Hepatocyte (in vitro differentiated cells): Measurements from ENCODE around the gene POMP. TPM values are rescaled to one million over a fixed set of nuclear protein-coding genes. Genes with fewer than 3 reads are reported as not detected.

Experiments
- DNase-seq: peaks from one replicate; pipeline ENCODE4 v3.0.0-alpha.2; 2016; ENCODE audit warnings: low spot score
- H2AFZ ChIP-seq: fragments of 200-600 bp; sonication (generic); 2 replicates; pipeline ENCODE4 v1.6.0; 2016; ENCODE audit warnings: antibody characterized with exemption, mild to moderate bottlenecking
- H3K27ac ChIP-seq: fragments of 200-600 bp; sonication (generic); 2 replicates; pipeline ENCODE4 v1.5.1; 2016; ENCODE audit warnings: mild to moderate bottlenecking
- H3K27me3 ChIP-seq: fragments of 200-600 bp; sonication (generic); 2 replicates; pipeline ENCODE4 v1.6.1; 2016
- H3K36me3 ChIP-seq: fragments of 200-600 bp; sonication (generic); replicated peaks from 2 replicates; pipeline ENCODE4 v1.5.1; 2016; ENCODE audit warnings: low read depth; ENCODE audit not compliant: insufficient read depth
- H3K4me1 ChIP-seq: fragments of 200-600 bp; sonication (generic); 2 replicates; pipeline ENCODE4 v1.5.1; 2016; ENCODE audit warnings: mild to moderate bottlenecking, moderate library complexity; ENCODE audit not compliant: insufficient read depth
- H3K4me2 ChIP-seq: fragments of 200-600 bp; sonication (generic); 2 replicates; pipeline ENCODE4 v1.6.0; 2016
- H3K4me3 ChIP-seq: fragments of 200-600 bp; sonication (generic); 2 replicates; pipeline ENCODE4 v1.5.1; 2016; ENCODE audit warnings: mild to moderate bottlenecking
- H3K79me2 ChIP-seq: fragments of 200-600 bp; sonication (generic); 2 replicates; pipeline ENCODE4 v1.6.0; 2017; ENCODE audit warnings: mild to moderate bottlenecking
- H3K9me2 ChIP-seq: fragments of 200-600 bp; sonication (generic); replicated peaks from 2 replicates; pipeline ENCODE4 v1.6.0; 2017; ENCODE audit warnings: mild to moderate bottlenecking; ENCODE audit not compliant: insufficient read depth
- H3K9me3 ChIP-seq: fragments of 200-600 bp; sonication (generic); 2 replicates; pipeline ENCODE4 v1.5.1; 2016; ENCODE audit warnings: low read depth, mild to moderate bottlenecking
- H4K20me1 ChIP-seq: fragments of 200-600 bp; sonication (generic); 2 replicates; pipeline ENCODE4 v1.6.0; 2016; ENCODE audit warnings: mild to moderate bottlenecking; ENCODE audit not compliant: insufficient read depth, poor library complexity, severe bottlenecking
- EZH2 ChIP-seq: fragments of 200-600 bp; sonication (generic); IDR thresholded peaks from 2 replicates; pipeline ENCODE4 v1.6.1; 2016; ENCODE audit warnings: antibody characterized with exemption, mild to moderate bottlenecking, borderline replicate concordance
- EZH2phosphoT487 ChIP-seq: fragments of 200-600 bp; sonication (generic); IDR thresholded peaks from one replicate; pipeline ENCODE4 v1.6.1; 2018; ENCODE audit warnings: antibody characterized with exemption, mild to moderate bottlenecking, low read depth, moderate library complexity; ENCODE audit not compliant: unreplicated experiment, severe bottlenecking
- WGBS: methylation state at CpG from one replicate; pipeline ENCODE4 v1.1.6; 2016; ENCODE audit warnings: low lambda C conversion rate; ENCODE audit errors: missing lambda C conversion rate; 5-methylcytosine and 5-hydroxymethylcytosine counted together
- polyA plus RNA-seq: library from polyadenylated mRNA; unstranded; fragments of >200 nt; fragmentation: Nextera tagmentation; extraction: Ambion mirVana; gene quantifications from 2 replicates; pipeline ENCODE4 v1.2.1, GENCODE V29; 2016
- total RNA-seq: library from RNA; depleted of rRNA; stranded (reverse); fragments of >200 nt; gene quantifications from 2 replicates; pipeline ENCODE4 v1.2.3, GENCODE V29; 2014
- TF ChIP-seq, protein P1 (sequence below): fragments of 200-600 bp; sonication (generic); IDR thresholded peaks from 2 replicates; pipeline ENCODE4 v1.5.1; 2016; ENCODE audit warnings: antibody characterized with exemption, mild to moderate bottlenecking; ENCODE audit not compliant: poor library complexity

POMP gene
- total and polyA plus RNA-seq, 2 experiments from 2014 or later, result 88.1 to 198 TPM

DNA sequence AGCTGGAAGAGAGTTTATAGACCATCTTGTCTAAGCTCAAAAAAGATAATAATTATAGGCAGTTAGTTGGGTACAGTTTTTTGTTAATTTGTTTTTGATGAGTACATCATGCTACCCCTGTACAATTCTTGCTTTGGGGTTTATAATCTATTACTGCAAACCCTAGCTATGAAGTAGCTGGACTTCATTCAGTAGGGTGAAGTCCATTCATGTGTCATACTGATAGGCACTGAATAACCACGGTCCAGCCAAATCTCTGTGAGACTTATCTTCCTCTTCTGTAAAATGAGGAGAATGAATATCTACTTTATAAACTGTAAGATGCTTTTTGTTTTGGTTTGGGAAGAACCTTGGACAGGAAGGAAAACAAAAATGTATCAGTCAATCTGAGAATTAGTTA lies 40.3 kb downstream of the POMP start:
- Histone ChIP-seq H3K27me3 (no peaks in the 10 kb centered on the region), H2AFZ (no peak overlapping the region), H3K9me3 (no peaks in the 10 kb centered on the region), H3K9me2 (no peaks in the 10 kb centered on the region), H3K27ac (no peak overlapping the region), H3K4me3 (no peak overlapping the region), H3K4me2 (no peak overlapping the region), H3K36me3 (no peaks in the 10 kb centered on the region), H3K4me1 (no peaks in the 10 kb centered on the region), H3K79me2 (no peaks in the 10 kb centered on the region), H4K20me1 (no peaks in the 10 kb centered on the region)
- 55% methylated on average over 1 of the region's 1 CpG for WGBS
- TF ChIP-seq EZH2, result no peak
- no peak for TF ChIP-seq EZH2phosphoT487
- TF ChIP-seq, protein P1, sequence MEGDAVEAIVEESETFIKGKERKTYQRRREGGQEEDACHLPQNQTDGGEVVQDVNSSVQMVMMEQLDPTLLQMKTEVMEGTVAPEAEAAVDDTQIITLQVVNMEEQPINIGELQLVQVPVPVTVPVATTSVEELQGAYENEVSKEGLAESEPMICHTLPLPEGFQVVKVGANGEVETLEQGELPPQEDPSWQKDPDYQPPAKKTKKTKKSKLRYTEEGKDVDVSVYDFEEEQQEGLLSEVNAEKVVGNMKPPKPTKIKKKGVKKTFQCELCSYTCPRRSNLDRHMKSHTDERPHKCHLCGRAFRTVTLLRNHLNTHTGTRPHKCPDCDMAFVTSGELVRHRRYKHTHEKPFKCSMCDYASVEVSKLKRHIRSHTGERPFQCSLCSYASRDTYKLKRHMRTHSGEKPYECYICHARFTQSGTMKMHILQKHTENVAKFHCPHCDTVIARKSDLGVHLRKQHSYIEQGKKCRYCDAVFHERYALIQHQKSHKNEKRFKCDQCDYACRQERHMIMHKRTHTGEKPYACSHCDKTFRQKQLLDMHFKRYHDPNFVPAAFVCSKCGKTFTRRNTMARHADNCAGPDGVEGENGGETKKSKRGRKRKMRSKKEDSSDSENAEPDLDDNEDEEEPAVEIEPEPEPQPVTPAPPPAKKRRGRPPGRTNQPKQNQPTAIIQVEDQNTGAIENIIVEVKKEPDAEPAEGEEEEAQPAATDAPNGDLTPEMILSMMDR, result no peak
- no peak for DNase-seq

DNA sequence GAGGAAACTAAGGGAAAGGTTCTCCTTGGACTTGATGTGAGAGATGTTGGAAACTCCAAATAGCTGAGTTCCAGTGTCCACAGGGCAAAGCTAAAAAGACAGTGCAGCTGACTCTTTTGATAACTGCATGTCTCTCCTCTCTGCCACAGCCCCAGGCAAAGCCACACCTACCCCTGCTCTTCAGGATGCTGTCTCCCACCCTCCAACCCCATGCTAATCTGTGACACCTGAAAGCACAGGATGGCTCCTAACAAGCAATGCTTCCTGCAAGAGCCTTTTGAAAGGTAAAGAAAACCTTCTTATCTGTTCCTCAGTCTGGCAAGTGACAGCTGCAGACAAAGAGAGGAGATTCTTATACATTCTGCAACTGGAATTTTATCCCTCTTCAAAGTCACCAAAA lies 45.4 kb downstream of the POMP start:
- Histone ChIP-seq H3K4me1 (no peaks in the 10 kb centered on the region), H3K36me3 (no peaks in the 10 kb centered on the region), H4K20me1 (no peaks in the 10 kb centered on the region), H3K27me3 (no peaks in the 10 kb centered on the region), H3K4me2 (no peak overlapping the region), H3K9me2 (no peaks in the 10 kb centered on the region), H3K9me3 (no peaks in the 10 kb centered on the region), H3K4me3 (no peak overlapping the region), H3K79me2 (no peaks in the 10 kb centered on the region), H3K27ac (no peak overlapping the region), H2AFZ (no peak overlapping the region)
- TF ChIP-seq, protein P1, result no peak
- TF ChIP-seq EZH2 (no peak), EZH2phosphoT487 (no peak)
- no peak for DNase-seq

DNA sequence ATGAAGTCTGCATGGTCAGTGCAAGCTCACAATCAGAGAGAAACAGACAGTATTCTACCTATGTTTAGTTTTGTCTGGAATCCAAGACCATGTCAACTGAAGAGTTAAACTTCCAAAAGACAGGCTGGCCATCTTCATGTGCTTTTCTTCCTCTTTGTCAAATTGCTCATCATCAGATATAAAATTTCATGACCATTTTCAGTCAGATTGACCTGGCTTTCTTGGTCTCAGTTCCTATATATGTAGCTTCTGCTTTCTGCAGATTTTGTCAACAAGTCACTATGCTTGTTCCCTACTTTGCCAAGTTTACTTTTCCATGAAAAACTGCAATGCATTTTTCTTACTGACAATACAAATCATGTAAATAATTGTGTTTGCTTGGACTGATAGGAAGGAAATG lies 46.0 kb downstream of the POMP start:
- Histone ChIP-seq H3K36me3 (no peaks in the 10 kb centered on the region), H3K9me3 (no peaks in the 10 kb centered on the region), H2AFZ (no peak overlapping the region), H3K27me3 (no peaks in the 10 kb centered on the region), H3K4me2 (no peak overlapping the region), H3K27ac (no peak overlapping the region), H3K79me2 (no peaks in the 10 kb centered on the region), H3K9me2 (no peaks in the 10 kb centered on the region), H4K20me1 (no peaks in the 10 kb centered on the region), H3K4me3 (no peak overlapping the region), H3K4me1 (no peaks in the 10 kb centered on the region)
- no peak for TF ChIP-seq EZH2
- TF ChIP-seq, protein P1, result no peak
- no peak for DNase-seq

DNA sequence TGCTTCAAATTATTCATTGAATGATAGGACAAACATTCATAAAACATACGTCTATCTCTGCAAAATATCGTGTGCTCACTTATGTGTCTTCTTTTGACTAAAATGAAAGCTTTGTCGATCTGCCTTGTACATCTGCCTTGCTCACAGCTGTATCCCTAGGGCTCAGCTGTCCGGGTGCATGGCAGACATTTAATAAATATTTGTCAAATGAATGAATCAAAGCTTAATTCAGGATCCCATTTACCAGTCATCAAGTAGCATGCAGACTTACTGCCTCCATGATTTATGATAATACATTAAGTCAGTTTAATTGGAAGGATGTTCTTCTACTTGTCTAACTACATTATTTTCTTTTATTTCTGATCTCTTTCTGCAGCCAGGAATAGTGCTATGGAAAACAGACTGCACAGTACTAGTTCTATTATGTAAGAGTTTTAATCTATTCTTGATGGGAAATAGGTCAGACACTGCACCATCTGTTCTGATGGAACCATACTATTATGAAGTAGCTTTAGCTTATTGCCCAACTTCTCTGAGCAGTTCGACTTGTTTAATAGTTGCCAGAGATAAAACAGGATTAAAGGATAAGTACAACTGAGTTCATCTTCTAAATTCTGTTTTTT lies 46.6 kb downstream of the POMP start:
- WGBS, result 63% methylated on average over 5 of the region's 5 CpGs
- Histone ChIP-seq H3K9me3 (no peaks in the 10 kb centered on the region), H3K4me1 (no peaks in the 10 kb centered on the region), H3K79me2 (no peaks in the 10 kb centered on the region), H3K9me2 (no peaks in the 10 kb centered on the region), H3K4me2 (peak overlapping the region; percentile 11), H3K27ac (no peak overlapping the region), H3K4me3 (no peak overlapping the region), H4K20me1 (no peaks in the 10 kb centered on the region), H3K36me3 (no peaks in the 10 kb centered on the region), H2AFZ (no peak overlapping the region), H3K27me3 (no peaks in the 10 kb centered on the region)
- no peak for DNase-seq
- TF ChIP-seq, protein P1, result no peak
- TF ChIP-seq EZH2phosphoT487, result no peak
- TF ChIP-seq EZH2, result no peak
